ACC112 (cell line): ENCODE measurements around the gene JPH2.
"Not testable (repeated sequence)": the region's sequence is repeated elsewhere in the genome, so short reads cannot be mapped to it uniquely, and the experiment has no call there.

Experiments used
- H2AFZ ChIP-seq: fragments of 200-600 bp; sonication (generic); one replicate; pipeline ENCODE4 v1.6.0; 2017; ENCODE audit warnings: antibody characterized with exemption, low read length; ENCODE audit not compliant: unreplicated experiment
- H3K27ac ChIP-seq: fragments of 200-600 bp; sonication (generic); 2 replicates; pipeline ENCODE4 v1.5.1; 2014; ENCODE audit warnings: low read depth, mild to moderate bottlenecking, antibody characterized with exemption, low read length, moderate library complexity
- H3K27me3 ChIP-seq: fragments of 200-600 bp; sonication (generic); 2 replicates; pipeline ENCODE4 v1.6.1; 2014; ENCODE audit warnings: mild to moderate bottlenecking, antibody characterized with exemption, low read length, moderate library complexity, mixed read lengths; ENCODE audit not compliant: insufficient read depth
- H3K36me3 ChIP-seq: fragments of 200-600 bp; sonication (generic); 2 replicates; pipeline ENCODE4 v1.6.1; 2016; ENCODE audit warnings: mild to moderate bottlenecking, antibody characterized with exemption, low read length, moderate library complexity, mixed read lengths; ENCODE audit not compliant: insufficient read depth
- H3K4me1 ChIP-seq: fragments of 200-600 bp; sonication (generic); one replicate; pipeline ENCODE4 v1.6.1; 2016; ENCODE audit warnings: low read length, mixed read lengths; ENCODE audit not compliant: insufficient read depth, unreplicated experiment, control insufficient read depth
- H3K4me3 ChIP-seq: fragments of 200-600 bp; sonication (generic); 2 replicates; pipeline ENCODE4 v1.5.1; 2014; ENCODE audit warnings: mild to moderate bottlenecking, low read depth, low read length
- H3K79me2 ChIP-seq: fragments of 200-600 bp; sonication (generic); one replicate; pipeline ENCODE4 v1.6.0; 2016; ENCODE audit warnings: low read length; ENCODE audit not compliant: control insufficient read depth, unreplicated experiment, insufficient read depth

The JPH2 gene

GRCh38 chr20:44200371-44200770 lies 13.4 kb upstream of the JPH2 start:
- Histone ChIP-seq H3K27me3 (no peaks in the 10 kb centered on the region), H2AFZ (no peak overlapping the region), H3K79me2 (peaks cover 55% of the 10 kb centered on the region), H3K4me1 (peaks cover 35% of the 10 kb centered on the region), H3K27ac (no peak overlapping the region), H3K36me3 (peaks cover 59% of the 10 kb centered on the region), H3K4me3 (no peak overlapping the region)

GRCh38 chr20:44199877-44200276 lies 12.9 kb upstream of the JPH2 start:
- Histone ChIP-seq H2AFZ (no peak overlapping the region), H3K36me3 (peaks cover 57% of the 10 kb centered on the region), H3K27me3 (no peaks in the 10 kb centered on the region), H3K27ac (no peak overlapping the region), H3K4me3 (no peak overlapping the region), H3K79me2 (peaks cover 50% of the 10 kb centered on the region), H3K4me1 (peaks cover 34% of the 10 kb centered on the region)

GRCh38 chr20:44198872-44199271 lies 11.9 kb upstream of the JPH2 start:
- Histone ChIP-seq H3K27me3 (no peaks in the 10 kb centered on the region), H3K79me2 (peaks cover 49% of the 10 kb centered on the region), H2AFZ (no peak overlapping the region), H3K4me3 (no peak overlapping the region), H3K4me1 (peaks cover 28% of the 10 kb centered on the region), H3K36me3 (peaks cover 57% of the 10 kb centered on the region), H3K27ac (no peak overlapping the region)

GRCh38 chr20:44196271-44196670 lies 9.3 kb upstream of the JPH2 start:
- Histone ChIP-seq H3K36me3 (peaks cover 38% of the 10 kb centered on the region), H3K4me3 (no peak overlapping the region), H2AFZ (no peak overlapping the region), H3K4me1 (peaks cover 13% of the 10 kb centered on the region), H3K27ac (no peak overlapping the region), H3K27me3 (no peaks in the 10 kb centered on the region), H3K79me2 (peaks cover 25% of the 10 kb centered on the region)

- Histone ChIP-seq H3K4me3 (no peak overlapping the region), H3K27ac (no peak overlapping the region), H3K36me3 (peaks cover 32% of the 10 kb centered on the region), H2AFZ (no peak overlapping the region), H3K27me3 (no peaks in the 10 kb centered on the region), H3K4me1 (peaks cover 8% of the 10 kb centered on the region), H3K79me2 (peaks cover 19% of the 10 kb centered on the region)
These were observed 8.6 kb upstream of the JPH2 start for GRCh38 chr20:44195605-44196004.

GRCh38 chr20:44193801-44194200 lies 6.8 kb upstream of the JPH2 start:
- H3K4me3 ChIP-seq: no peak overlapping the region
- peaks cover under 1% of the 10 kb centered on the region for H3K79me2 ChIP-seq
- H3K4me1 ChIP-seq: peaks cover 3% of the 10 kb centered on the region
- peaks cover 14% of the 10 kb centered on the region for H3K36me3 ChIP-seq
- H3K27me3 ChIP-seq: no peaks in the 10 kb centered on the region
- H2AFZ ChIP-seq: no peak overlapping the region
- no peak overlapping the region for H3K27ac ChIP-seq

GRCh38 chr20:44191640-44192039 lies 4.7 kb upstream of the JPH2 start:
- not testable (repeated sequence) for H3K27me3 ChIP-seq

GRCh38 chr20:44190197-44190852 lies 3.3 kb upstream of the JPH2 start:
- H3K4me1 ChIP-seq: peaks cover 28% of the 10 kb centered on the region
- not testable (repeated sequence) for H3K4me3 ChIP-seq, H2AFZ ChIP-seq, H3K79me2 ChIP-seq, H3K27me3 ChIP-seq, H3K36me3 ChIP-seq, H3K27ac ChIP-seq

More at GRCh38 chr20:44191640-44192039, 4.7 kb upstream of the JPH2 start:
- peaks cover 24% of the 10 kb centered on the region for H3K4me1 ChIP-seq
- not testable (repeated sequence) for H2AFZ ChIP-seq, H3K4me3 ChIP-seq, H3K79me2 ChIP-seq, H3K36me3 ChIP-seq, H3K27ac ChIP-seq

- no peak overlapping the region for H2AFZ ChIP-seq
- peak overlapping the region; percentile 80; the same call in 1 of the 2 replicates for H3K27ac ChIP-seq
- H3K79me2 ChIP-seq: no peaks in the 10 kb centered on the region
- H3K4me1 ChIP-seq: peaks cover 28% of the 10 kb centered on the region
- no peak overlapping the region for H3K4me3 ChIP-seq
- H3K27me3 ChIP-seq: no peaks in the 10 kb centered on the region
- H3K36me3 ChIP-seq: no peaks in the 10 kb centered on the region
These were observed 1.8 kb upstream of the JPH2 start for GRCh38 chr20:44188752-44189151.

- Histone ChIP-seq H2AFZ (peak overlapping the region; percentile 54), H3K4me3 (peak overlapping the region; percentile 77), H3K36me3 (no peaks in the 10 kb centered on the region), H3K27ac (peak overlapping the region; percentile 80), H3K27me3 (no peaks in the 10 kb centered on the region), H3K4me1 (peaks cover 28% of the 10 kb centered on the region), H3K79me2 (no peaks in the 10 kb centered on the region)
These were observed 1.1 kb upstream of the JPH2 start for GRCh38 chr20:44187772-44188709.

- Histone ChIP-seq H3K79me2 (no peaks in the 10 kb centered on the region), H3K36me3 (no peaks in the 10 kb centered on the region), H3K27ac (peak overlapping the region; percentile 80), H3K27me3 (no peaks in the 10 kb centered on the region), H3K4me1 (peaks cover 28% of the 10 kb centered on the region), H3K4me3 (peak overlapping the region; percentile 77), H2AFZ (peak overlapping the region; percentile 72)
These were observed 324 bp downstream of the JPH2 start for GRCh38 chr20:44186674-44187053.
